Stomach (tissue), 4 donors: ENCODE measurements around the gene COTL1.

Experiments used
- EP300 ChIP-seq: sonication (generic); formaldehyde crosslinking; IDR thresholded peaks from one replicate; pipeline ENCODE4 v1.6.1; 2017; ENCODE audit warnings: antibody characterized with exemption
- POLR2A ChIP-seq, 4 donors: fragments of 450-650 bp; IDR thresholded peaks; one replicate each; pipeline ENCODE4 v1.6.1; 2016; ENCODE audit warnings: antibody characterized with exemption in 4 of 4, control low read depth in 2 of 4, mild to moderate bottlenecking in 1 of 4, moderate library complexity in 1 of 4
- POLR2AphosphoS5 ChIP-seq, 3 donors: sonication (generic); formaldehyde crosslinking; IDR thresholded peaks; one replicate each; pipeline ENCODE4 v1.6.1; 2016; ENCODE audit warnings: antibody characterized with exemption in 3 of 3
- TF ChIP-seq, protein P1 (sequence below), 7 experiments: fragments of 450-650 bp in 4 of 7; fragments of 200-600 bp in 3 of 7; sonication (generic) in 3 of 7; IDR thresholded peaks; one replicate each; pipeline ENCODE4 v1.5.1; 2016 to 2019; ENCODE audit warnings: antibody characterized with exemption in 7 of 7, control low read depth in 2 of 7, mild to moderate bottlenecking in 1 of 7

GRCh38 chr16:84607694-84608093 lies 10.2 kb downstream of the COTL1 start:
- TF ChIP-seq, protein P1, sequence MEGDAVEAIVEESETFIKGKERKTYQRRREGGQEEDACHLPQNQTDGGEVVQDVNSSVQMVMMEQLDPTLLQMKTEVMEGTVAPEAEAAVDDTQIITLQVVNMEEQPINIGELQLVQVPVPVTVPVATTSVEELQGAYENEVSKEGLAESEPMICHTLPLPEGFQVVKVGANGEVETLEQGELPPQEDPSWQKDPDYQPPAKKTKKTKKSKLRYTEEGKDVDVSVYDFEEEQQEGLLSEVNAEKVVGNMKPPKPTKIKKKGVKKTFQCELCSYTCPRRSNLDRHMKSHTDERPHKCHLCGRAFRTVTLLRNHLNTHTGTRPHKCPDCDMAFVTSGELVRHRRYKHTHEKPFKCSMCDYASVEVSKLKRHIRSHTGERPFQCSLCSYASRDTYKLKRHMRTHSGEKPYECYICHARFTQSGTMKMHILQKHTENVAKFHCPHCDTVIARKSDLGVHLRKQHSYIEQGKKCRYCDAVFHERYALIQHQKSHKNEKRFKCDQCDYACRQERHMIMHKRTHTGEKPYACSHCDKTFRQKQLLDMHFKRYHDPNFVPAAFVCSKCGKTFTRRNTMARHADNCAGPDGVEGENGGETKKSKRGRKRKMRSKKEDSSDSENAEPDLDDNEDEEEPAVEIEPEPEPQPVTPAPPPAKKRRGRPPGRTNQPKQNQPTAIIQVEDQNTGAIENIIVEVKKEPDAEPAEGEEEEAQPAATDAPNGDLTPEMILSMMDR (IDR thresholded peaks at IDR 0.05) = no peak
- TF ChIP-seq POLR2A (IDR thresholded peaks at IDR 0.05) (no peak), EP300 (no peak), POLR2AphosphoS5 (IDR thresholded peaks at IDR 0.05) (no peak)
